Measurements from ENCODE around the gene ZNF646. TPM values are rescaled to one million over a fixed set of nuclear protein-coding genes. Genes with fewer than 3 reads are reported as not detected.

ZNF646 gene
- total and polyA plus RNA-seq, 2 of the 13 experiments (the other 11 are each of a cell fraction or from before 2014, with no cell fraction given), result 3.4 to 10.9 TPM

DNA sequence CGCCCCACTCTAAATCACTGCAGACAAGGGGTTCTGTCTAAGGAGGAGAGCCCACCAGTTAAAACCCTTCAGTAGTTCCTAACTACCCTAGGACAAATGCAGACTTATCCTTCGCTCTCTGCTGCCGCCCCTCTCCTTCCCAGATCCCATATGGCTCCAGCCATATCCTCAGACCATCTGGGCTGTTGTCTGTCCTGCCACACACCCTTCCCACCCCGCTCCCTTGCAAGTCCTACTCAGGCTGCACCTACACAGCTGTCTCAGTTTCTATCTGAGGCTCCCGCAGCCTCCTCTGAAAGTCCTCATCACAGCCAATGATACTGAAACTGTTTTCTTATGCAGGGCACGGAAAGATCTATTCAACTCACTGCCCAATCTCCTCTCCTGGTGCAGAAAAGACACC, 33.2 kb downstream of the ZNF646 start (continued):
- TF ChIP-seq GRHL1 (CRISPR knock-in tag; conservative IDR thresholded peaks at IDR 0.05) (no peak), ZNF678 (CRISPR knock-in tag; IDR thresholded peaks at IDR 0.05) (no peak), ZNF24 (IDR thresholded peaks at IDR 0.05) (no peak), KDM6A (CRISPR knock-in tag; IDR thresholded peaks at IDR 0.05; ENCODE audit: low read depth) (no peak), DNMT3B (CRISPR knock-in tag; conservative IDR thresholded peaks at IDR 0.05) (no peak), FLYWCH1 (CRISPR knock-in tag; IDR thresholded peaks at IDR 0.05) (no peak), ZFX (CRISPR knock-in tag; IDR thresholded peaks at IDR 0.05; ENCODE audit: low read depth) (0 out of 2 replicates have a peak, but pooled peaks have one; percentile 10), ZNF318 (CRISPR knock-in tag; IDR thresholded peaks at IDR 0.05) (no peak), FOXO4 (CRISPR knock-in tag; conservative IDR thresholded peaks at IDR 0.05) (no peak), ZNF749 (CRISPR knock-in tag; IDR thresholded peaks at IDR 0.05; ENCODE audit: borderline replicate concordance) (no peak), GLI4 (CRISPR knock-in tag; IDR thresholded peaks at IDR 0.05; ENCODE audit: borderline replicate concordance) (0 out of 2 replicates have a peak, but pooled peaks have one; percentile 32), NR3C1 (CRISPR knock-in tag; IDR thresholded peaks at IDR 0.05) (no peak), MEIS1 (CRISPR knock-in tag; IDR thresholded peaks at IDR 0.05; ENCODE audit: borderline replicate concordance) (no peak; the same call in 1 of the 2 replicates), ZNF792 (CRISPR knock-in tag; IDR thresholded peaks at IDR 0.05) (no peak), GATA4 (IDR thresholded peaks at IDR 0.05; ENCODE audit: borderline replicate concordance, low read depth) (no peak)
- TF ChIP-seq, protein P1, sequence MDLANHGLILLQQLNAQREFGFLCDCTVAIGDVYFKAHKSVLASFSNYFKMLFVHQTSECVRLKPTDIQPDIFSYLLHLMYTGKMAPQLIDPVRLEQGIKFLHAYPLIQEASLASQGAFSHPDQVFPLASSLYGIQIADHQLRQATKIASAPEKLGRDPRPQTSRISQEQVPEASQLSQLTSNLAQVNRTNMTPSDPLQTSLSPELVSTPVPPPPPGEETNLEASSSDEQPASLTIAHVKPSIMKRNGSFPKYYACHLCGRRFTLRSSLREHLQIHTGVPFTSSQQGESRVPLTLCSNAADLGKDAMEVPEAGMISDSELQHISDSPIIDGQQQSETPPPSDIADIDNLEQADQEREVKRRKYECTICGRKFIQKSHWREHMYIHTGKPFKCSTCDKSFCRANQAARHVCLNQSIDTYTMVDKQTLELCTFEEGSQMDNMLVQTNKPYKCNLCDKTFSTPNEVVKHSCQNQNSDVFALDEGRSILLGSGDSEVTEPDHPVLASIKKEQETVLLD (CRISPR knock-in tag; IDR thresholded peaks at IDR 0.05; ENCODE audit: low read depth), result no peak
- TF ChIP-seq, protein P2, sequence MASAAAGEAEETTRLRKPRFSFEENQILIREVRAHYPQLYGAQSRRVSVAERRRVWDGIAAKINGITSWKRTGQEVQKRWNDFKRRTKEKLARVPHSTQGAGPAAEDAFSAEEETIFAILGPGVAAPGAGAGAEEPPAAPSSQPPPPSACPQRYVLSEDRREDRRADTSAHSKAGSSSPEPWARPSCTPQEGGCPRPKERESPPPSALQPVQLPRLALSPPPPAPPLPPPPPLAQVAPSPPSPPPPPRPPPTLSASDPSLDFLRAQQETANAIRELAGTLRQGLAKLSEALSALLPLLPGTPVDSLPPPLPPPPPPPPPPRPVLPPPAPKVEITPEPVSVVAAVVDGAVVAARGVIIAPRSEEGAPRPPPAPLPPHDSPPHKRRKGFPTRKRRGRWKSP (CRISPR knock-in tag; IDR thresholded peaks at IDR 0.05), result no peak
